GM23338 (cell line): Measurements from ENCODE around the gene ELMO3.

ENCODE experiments used
- CREB1 ChIP-seq: fragments of 250-450 bp; sonication (Bioruptor Pico); IDR thresholded peaks from 2 replicates; pipeline ENCODE4 v1.5.0; 2020; ENCODE audit warnings: low read depth, mild to moderate bottlenecking, moderate library complexity
- CTCF ChIP-seq, 2 experiments: fragments of 200-600 bp in 1 of 2; sonication (generic) in 1 of 2; conservative IDR thresholded peaks; 2 replicates each; pipeline versions ENCODE4 v1.5.1 to v1.6.1; 2016 to 2017; ENCODE audit warnings: antibody characterized with exemption in 2 of 2, low read depth in 2 of 2, mild to moderate bottlenecking in 2 of 2, moderate library complexity in 1 of 2
- POLR2AphosphoS5 ChIP-seq: IDR thresholded peaks from 2 replicates; pipeline ENCODE4 v1.6.1; 2016; ENCODE audit warnings: antibody characterized with exemption, low read depth

DNA sequence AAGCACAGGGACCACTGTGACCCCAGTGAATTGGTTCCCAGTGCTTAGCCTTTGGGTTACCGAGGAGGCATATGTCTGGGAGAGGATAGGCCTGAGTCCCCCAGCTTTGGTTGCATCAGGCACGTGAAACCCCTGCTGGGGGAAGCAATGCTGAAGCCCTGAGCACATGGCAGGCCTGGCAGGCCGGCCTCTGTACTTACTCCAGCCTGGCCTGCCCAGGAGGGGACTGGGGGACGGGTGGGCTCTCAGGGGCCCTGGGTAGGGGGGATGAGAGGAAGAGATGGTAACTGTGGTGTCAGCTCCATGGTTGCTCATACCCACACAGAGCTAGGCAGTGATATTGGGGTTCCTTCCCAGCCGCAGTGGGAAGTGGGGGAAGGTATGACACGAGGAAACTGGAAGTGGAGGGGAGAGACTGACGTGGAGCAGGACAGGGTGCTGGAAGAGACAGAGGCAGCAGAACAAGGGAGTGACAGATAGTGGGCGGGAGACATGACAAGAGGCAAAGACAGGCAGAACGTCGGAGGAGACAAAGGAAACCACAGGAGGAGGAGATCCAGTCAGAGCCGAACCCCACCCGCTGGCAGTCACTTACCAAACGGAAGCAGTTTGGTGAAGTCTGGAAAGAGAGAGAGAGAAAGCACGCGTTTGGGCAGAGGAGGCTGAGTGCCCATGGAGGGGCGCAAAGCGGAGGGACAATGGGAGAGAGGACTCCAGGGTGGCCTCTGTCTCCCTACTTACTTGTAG, 37.1 kb downstream of the ELMO3 start:
- no peak for TF ChIP-seq CTCF (conservative IDR thresholded peaks at IDR 0.05; ENCODE audit: low read depth in 2 of 2)
- TF ChIP-seq CREB1 (CRISPR knock-in tag): no peak
- no peak for TF ChIP-seq POLR2AphosphoS5
